GM19438 (cell line): ENCODE data around the gene ADAM22.
A peak's percentile ranks its signal among the peaks of the same experiment; 100 is the strongest.
"Not testable (repeated sequence)": the region's sequence is repeated elsewhere in the genome, so short reads cannot be mapped to it uniquely, and the experiment has no call there.

Experiments
- ATAC-seq: cut with Tn5 transposase; IDR thresholded peaks from one replicate; pipeline ENCODE4 v1.9.1; 2021; ENCODE audit warnings: low read depth; ENCODE audit not compliant: unreplicated experiment

ADAM22 gene, protein sequence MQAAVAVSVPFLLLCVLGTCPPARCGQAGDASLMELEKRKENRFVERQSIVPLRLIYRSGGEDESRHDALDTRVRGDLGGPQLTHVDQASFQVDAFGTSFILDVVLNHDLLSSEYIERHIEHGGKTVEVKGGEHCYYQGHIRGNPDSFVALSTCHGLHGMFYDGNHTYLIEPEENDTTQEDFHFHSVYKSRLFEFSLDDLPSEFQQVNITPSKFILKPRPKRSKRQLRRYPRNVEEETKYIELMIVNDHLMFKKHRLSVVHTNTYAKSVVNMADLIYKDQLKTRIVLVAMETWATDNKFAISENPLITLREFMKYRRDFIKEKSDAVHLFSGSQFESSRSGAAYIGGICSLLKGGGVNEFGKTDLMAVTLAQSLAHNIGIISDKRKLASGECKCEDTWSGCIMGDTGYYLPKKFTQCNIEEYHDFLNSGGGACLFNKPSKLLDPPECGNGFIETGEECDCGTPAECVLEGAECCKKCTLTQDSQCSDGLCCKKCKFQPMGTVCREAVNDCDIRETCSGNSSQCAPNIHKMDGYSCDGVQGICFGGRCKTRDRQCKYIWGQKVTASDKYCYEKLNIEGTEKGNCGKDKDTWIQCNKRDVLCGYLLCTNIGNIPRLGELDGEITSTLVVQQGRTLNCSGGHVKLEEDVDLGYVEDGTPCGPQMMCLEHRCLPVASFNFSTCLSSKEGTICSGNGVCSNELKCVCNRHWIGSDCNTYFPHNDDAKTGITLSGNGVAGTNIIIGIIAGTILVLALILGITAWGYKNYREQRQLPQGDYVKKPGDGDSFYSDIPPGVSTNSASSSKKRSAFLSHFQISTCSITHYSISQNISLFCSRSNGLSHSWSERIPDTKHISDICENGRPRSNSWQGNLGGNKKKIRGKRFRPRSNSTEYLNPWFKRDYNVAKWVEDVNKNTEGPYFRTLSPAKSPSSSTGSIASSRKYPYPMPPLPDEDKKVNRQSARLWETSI

GRCh38 chr7:87933953-87934698 is at the start of gene ADAM22:
ADAM22 (plus strand) TSS chr7:87934251; CDS start chr7:87934466, 215 bp downstream.
- peak; percentile 97 for ATAC-seq

- no peak for ATAC-seq
Observed at GRCh38 chr7:87885018-87885417, 49.0 kb upstream of the ADAM22 start.

DNA sequence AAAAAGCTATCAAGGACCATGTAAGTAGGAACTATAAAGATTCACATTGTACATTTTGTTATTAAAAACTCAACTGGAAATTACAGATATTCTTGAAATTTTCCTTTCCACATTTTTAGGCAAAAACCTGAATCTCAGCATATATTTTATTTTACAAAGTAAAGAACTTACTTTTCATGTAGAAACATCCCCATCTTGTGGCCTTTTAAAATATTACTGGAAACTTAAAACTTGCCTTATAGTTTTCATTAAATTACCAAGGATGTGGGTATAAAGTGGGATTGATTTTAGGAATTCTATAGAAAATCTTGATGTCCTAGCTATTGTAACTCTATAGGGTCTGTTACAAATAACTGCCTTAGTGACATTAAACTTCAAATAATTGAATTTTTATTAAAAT is 47.2 kb upstream of the ADAM22 start:
- ATAC-seq = no peak

GRCh38 chr7:87895363-87895762 is 38.7 kb upstream of the ADAM22 start:
- no peak for ATAC-seq

DNA sequence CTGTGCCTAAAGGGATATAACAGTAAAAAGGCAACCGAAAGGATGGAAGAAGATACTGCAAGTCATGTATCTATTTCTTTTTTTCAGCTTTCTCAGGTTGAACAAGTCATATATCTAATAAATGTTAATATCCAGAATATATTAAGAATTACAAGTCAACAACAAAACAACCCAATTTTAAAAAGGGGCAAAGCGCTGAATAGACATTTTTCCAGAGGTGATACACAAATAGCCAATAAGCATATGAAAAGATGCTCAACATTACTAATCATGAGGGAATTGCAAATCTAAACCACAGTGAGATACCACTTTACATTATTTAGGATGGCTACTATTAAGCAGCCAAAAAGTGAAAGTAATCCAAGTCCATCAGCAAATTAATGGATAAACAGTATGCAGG is 34.8 kb upstream of the ADAM22 start:
- no peak for ATAC-seq

DNA sequence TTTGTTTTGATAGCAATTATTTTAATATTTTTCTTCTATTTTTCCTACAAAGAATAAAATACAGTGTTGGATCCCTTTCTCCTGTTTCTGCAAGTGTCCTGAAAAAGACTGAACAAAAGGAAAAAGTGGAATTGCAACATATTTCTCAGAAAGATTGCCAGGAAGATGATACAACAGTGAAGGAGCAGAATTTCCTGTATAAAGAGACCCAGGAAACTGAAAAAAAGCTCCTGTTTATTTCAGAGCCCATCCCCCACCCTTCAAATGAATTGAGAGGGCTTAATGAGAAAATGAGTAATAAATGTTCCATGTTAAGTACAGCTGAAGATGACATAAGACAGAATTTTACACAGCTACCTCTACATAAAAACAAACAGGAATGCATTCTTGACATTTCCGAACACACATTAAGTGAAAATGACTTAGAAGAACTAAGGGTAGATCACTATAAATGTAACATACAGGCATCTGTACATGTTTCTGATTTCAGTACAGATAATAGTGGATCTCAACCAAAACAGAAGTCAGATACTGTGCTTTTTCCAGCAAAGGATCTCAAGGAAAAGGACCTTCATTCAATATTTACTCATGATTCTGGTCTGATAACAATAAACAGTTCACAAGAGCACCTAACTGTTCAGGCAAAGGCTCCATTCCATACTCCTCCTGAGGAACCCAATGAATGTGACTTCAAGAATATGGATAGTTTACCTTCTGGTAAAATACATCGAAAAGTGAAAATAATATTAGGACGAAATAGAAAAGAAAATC is 26.7 kb upstream of the ADAM22 start:
- ATAC-seq = not testable (repeated sequence)

GRCh38 chr7:87908814-87909213 is 25.2 kb upstream of the ADAM22 start:
- ATAC-seq = not testable (repeated sequence)

GRCh38 chr7:87912121-87912520 is 21.9 kb upstream of the ADAM22 start:
- no peak for ATAC-seq

GRCh38 chr7:87918740-87919139 is 15.3 kb upstream of the ADAM22 start:
- ATAC-seq = no peak

DNA sequence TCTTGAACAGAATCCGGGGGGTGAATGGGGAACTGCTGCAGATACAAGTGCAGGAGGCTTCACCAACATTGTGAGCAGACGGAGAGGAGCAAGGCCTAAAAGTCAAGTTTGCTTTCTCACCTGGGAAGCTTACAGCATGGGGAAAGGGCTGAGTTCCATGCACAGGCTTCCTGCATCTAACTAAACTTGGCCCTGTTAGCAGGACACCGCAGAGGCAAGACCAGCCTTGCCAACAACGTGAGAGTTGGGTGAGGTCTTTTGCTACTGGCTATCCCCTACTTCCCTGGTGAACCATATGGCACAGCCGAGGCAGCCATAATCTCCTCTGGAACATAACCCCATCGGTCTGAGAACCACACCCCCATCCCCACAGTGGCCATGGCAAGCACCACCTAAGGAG is 14.2 kb upstream of the ADAM22 start:
- ATAC-seq = no peak

DNA sequence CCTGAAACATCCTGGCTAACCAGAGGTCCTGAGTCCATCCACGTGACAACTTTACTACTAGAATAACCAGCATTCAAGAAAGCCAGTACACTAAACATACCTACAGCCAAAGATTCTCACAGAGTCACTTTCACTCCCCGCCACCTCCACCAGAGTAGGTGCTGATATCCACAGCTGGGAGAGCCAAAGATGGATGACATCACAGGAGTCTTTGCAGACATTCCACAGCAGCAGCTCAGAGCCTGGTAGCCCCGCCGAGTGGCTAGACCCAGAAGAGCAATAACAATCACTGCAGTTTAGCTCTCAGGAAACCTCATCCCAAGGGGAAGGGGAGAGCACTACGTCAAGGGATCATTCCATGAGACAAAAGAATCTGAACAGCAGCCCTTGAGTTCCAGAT is 13.5 kb upstream of the ADAM22 start:
- no peak for ATAC-seq

DNA sequence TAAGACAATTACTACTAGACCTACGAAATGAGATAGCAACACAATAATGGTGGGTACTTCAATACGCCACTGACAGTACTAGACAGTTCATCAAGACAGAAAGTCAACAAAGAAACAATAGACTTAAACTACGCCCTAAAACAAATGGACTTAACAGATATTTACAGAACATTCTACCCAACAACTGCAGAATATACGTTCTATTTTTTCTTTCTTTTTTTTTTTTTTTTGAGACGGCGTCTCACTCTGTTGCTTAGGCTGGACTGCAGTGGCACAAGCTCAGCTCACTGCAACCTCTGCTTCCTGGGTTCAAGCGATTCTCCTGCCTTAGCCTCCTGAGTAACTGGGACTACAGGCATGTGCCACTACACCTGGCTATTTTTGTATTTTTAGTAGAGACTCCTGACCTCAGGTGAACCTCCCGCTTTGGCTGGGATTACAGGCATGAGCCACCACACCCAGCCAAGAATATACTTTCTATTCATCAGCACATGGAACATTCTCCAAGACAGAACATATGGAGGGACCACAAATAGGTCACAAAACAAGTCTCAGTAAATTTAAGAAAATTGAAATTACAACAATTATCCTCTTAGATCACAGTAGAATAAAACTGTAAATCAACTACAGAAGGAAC is 11.2 kb upstream of the ADAM22 start:
- not testable (repeated sequence) for ATAC-seq

- ATAC-seq = peak; percentile 99
Observed at GRCh38 chr7:87926581-87927461, 7.2 kb upstream of the ADAM22 start.

- ATAC-seq = peak; percentile 27
Observed at GRCh38 chr7:87933605-87933952, 472 bp upstream of the ADAM22 start.

DNA sequence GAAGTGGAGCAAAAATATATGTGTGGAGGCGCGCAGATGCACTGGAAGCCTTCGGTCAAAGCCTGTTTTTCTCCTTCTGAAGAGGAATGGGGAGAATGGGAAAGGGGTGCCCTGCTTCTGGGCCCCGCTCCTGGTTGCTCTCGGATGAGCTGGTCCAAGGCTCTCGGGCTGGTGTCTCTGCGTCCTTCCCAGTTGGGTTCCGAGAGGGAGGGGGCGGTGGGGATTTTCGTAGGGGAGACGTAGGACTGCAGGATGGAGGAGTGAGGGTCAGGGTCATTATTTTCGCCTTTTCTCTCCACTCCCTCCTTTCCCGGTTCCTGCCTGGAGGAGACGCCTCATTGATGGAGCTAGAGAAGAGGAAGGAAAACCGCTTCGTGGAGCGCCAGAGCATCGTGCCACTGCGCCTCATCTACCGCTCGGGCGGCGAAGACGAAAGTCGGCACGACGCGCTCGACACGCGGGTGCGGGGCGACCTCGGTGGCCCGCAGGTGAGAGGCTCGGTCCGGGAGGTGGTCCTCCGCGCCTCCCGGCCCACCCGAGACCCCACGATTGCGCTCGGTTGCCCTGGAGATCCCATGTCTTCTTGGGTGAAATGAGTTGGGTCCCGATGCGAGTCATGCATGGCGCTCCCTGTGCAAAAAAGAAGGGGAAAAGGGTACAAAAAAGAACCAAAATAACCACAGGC is 790 bp downstream of the ADAM22 start:
- ATAC-seq = peak; percentile 4

DNA sequence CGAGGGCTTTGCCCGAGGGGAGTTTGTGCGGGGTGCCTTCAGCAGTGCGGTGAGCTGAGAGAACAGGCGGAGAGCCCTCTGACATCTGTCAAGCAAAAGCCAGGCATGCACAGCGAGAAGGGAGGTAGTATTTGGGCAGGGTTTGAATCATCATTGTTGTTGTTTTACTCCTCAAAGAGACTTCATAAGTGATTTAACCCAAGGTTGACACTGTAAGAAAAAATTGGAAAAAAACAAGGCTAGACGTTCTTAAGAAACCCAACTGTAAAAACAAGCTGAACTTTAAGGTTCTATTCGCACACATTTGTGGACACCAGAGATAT is 1.3 kb downstream of the ADAM22 start:
- no peak for ATAC-seq

DNA sequence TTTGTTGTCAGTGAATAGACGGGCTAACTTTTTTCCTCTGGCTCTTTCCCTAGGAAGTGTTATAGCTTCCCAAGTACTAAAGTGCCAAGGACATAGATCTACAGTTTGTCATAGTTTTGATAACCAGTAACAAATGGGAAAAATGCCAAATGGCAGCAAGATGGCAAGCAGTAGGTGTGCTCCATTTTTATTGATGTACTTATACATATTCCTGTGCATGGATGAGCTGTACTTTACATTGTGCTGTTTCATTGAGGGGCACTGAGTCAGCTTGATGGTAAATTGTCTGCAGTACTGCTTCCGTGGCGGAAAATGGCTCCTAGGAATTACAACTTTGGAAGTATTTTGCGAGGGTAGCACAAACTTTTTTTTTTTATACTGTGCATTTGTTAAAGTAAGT is 7.1 kb downstream of the ADAM22 start:
- no peak for ATAC-seq

DNA sequence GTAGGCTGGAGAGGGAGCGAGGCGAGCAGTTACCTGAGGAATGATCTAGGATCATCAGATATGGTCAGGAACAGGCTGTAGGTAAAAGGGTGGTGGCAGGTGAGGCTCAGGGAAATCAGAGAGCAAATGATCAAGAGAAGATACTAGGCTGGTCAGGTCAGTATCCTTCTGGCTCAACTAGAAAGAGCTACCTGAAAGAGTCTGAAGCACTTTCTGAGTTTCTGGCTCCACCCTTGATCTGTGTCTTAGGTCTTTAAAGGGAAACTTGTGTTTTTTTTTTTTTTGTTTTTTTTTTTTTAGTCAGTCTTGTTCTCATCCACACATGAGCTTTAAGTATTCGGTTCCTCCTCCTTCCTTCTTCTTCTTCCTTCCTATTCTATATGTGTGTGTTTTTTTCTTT is 10.5 kb downstream of the ADAM22 start:
- no peak for ATAC-seq
